Loucy (cell line): ENCODE measurements around the gene CEP57.

Source experiments
- EZH2phosphoT487 ChIP-seq: fragments of 200-600 bp; IDR thresholded peaks from 2 replicates; pipeline ENCODE4 v1.6.1; 2018; ENCODE audit warnings: antibody characterized with exemption, mild to moderate bottlenecking, moderate library complexity, borderline replicate concordance
- TF ChIP-seq, protein P1 (sequence below): fragments of 200-600 bp; sonication (generic); conservative IDR thresholded peaks from 2 replicates; pipeline ENCODE4 v1.5.1; 2014; ENCODE audit warnings: mild to moderate bottlenecking, antibody characterized with exemption, low read length

GRCh38 chr11:95802806-95803205 lies 12.5 kb downstream of the CEP57 start:
- TF ChIP-seq, protein P1, sequence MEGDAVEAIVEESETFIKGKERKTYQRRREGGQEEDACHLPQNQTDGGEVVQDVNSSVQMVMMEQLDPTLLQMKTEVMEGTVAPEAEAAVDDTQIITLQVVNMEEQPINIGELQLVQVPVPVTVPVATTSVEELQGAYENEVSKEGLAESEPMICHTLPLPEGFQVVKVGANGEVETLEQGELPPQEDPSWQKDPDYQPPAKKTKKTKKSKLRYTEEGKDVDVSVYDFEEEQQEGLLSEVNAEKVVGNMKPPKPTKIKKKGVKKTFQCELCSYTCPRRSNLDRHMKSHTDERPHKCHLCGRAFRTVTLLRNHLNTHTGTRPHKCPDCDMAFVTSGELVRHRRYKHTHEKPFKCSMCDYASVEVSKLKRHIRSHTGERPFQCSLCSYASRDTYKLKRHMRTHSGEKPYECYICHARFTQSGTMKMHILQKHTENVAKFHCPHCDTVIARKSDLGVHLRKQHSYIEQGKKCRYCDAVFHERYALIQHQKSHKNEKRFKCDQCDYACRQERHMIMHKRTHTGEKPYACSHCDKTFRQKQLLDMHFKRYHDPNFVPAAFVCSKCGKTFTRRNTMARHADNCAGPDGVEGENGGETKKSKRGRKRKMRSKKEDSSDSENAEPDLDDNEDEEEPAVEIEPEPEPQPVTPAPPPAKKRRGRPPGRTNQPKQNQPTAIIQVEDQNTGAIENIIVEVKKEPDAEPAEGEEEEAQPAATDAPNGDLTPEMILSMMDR = no peak
- no peak for TF ChIP-seq EZH2phosphoT487
